ENCODE measurements around the gene C2CD2.

C2CD2 gene

GRCh38 chr21:41873426-41873825, 80.4 kb downstream of the C2CD2 start:
- no peak for DNase-seq (ENCODE audit: extremely low read depth, low read depth)
- TF ChIP-seq CTCF (IDR thresholded peaks at IDR 0.05; ENCODE audit: low read depth, low read length, missing control alignments): no peak
- no peak overlapping the region for H3K4me3 ChIP-seq (replicated peaks; ENCODE audit: low read depth, low read length)

GRCh38 chr21:41873005-41873404, 80.8 kb downstream of the C2CD2 start:
- TF ChIP-seq CTCF (IDR thresholded peaks at IDR 0.05; ENCODE audit: low read depth, low read length, missing control alignments): no peak
- DNase-seq (ENCODE audit: extremely low read depth, low read depth): no peak
- no peak overlapping the region for H3K4me3 ChIP-seq (replicated peaks; ENCODE audit: low read depth, low read length)

- no peak overlapping the region for H3K4me3 ChIP-seq (replicated peaks; ENCODE audit: low read depth, low read length)
- DNase-seq (ENCODE audit: extremely low read depth, low read depth): no peak
- no peak for TF ChIP-seq CTCF (IDR thresholded peaks at IDR 0.05; ENCODE audit: low read depth, low read length, missing control alignments)
Observed at GRCh38 chr21:41871293-41872030, 82.4 kb downstream of the C2CD2 start.

DNA sequence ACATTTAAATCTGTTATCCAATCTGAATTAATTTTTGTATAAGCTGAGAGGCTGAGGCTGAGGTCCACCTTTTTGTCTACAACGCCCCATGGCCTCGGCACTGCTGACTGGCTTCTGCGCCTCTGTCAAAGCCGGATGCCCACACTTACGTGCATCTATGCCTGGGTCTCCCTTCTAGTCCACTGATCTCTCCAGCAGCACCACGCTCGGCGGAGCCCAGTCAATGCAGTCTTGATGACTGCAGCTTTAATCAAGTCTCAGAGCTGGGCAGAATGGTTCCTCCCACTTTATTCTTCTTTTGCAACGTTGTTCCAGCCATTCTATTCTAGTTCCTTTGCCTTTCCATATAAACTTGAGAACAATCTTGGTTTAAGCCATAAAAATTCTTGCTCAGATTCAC, 84.0 kb downstream of the C2CD2 start:
- no peak for TF ChIP-seq CTCF (IDR thresholded peaks at IDR 0.05; ENCODE audit: low read depth, low read length, missing control alignments)
- no peak for DNase-seq (ENCODE audit: extremely low read depth, low read depth)
- no peak overlapping the region for H3K4me3 ChIP-seq (replicated peaks; ENCODE audit: low read depth, low read length)

DNA sequence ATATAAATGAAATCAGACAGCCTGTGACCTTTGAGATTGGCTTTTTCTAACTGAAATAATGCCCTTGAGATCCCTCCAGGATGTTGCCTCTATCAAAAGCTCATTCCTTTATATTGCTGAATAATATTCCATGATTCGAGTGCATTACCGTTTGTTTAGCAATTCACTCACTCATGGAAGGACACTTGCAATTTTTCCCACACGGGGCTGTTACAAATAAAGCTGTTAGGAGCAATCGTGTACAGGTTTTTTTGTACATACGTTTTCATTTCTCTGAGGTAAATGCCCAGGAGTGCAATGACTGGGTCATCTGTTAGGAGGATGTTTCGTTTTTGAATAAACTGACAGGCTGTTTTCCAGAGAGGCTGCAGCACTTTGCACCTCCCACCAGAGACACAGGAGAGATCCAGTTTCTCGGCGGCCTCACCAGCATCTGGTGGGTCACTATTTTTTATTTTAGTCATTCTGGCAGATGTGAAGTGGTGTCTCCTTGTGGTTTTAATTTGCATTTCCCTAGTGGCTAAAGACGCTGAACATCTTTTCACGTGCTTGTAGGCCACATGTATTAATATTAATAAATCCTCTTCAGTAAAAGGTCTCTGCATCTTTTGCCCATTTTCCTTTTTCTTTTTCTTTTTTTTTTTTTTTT, 85.6 kb downstream of the C2CD2 start:
- peak; percentile 63 for DNase-seq (ENCODE audit: extremely low read depth, low read depth)
- TF ChIP-seq CTCF (IDR thresholded peaks at IDR 0.05; ENCODE audit: low read depth, low read length, missing control alignments): no peak
- no peak overlapping the region for H3K4me3 ChIP-seq (replicated peaks; ENCODE audit: low read depth, low read length)

DNA sequence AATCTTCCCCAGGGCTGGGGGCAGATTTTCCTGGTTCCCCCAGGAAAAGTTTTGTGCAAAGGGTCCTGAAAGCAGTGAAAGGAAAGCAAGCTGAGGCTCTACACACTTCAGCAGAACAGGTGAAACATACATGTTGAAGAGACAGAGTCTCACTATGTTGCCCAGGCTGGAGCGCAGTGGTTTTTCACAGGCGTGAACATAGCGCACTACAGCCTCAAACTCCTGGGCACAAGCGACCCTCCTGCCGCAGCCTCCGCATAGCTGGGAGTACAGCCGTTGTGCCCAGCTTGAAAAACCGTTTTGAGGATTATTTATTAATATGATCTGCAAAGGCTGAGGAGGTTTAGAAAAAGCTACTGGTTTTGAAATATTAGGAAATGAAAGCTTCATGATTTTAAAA, 86.5 kb downstream of the C2CD2 start:
- TF ChIP-seq CTCF (IDR thresholded peaks at IDR 0.05; ENCODE audit: low read depth, low read length, missing control alignments): no peak
- no peak for DNase-seq (ENCODE audit: extremely low read depth, low read depth)
- H3K4me3 ChIP-seq (replicated peaks; ENCODE audit: low read depth, low read length): no peak overlapping the region

Measured in HFF-Myc (cell line).